CD4-positive, alpha-beta T cell treated with Interleukin-10 for 1 hour (primary cell): ENCODE measurements around the gene GSPT2.
"Not testable (repeated sequence)": the region's sequence is repeated elsewhere in the genome, so short reads cannot be mapped to it uniquely, and the experiment has no call there.

Experiments used
- DNase-seq: peaks from one replicate; pipeline ENCODE4 v3.0.0-alpha.2; 2020

Gene GSPT2

GRCh38 chrX:51743179-51743957 is at the start of gene GSPT2:
Gene GSPT2 (plus strand): TSS chrX:51743442. CDS start chrX:51743627, 185 bp downstream.
- DNase-seq = peak; percentile 57

DNA sequence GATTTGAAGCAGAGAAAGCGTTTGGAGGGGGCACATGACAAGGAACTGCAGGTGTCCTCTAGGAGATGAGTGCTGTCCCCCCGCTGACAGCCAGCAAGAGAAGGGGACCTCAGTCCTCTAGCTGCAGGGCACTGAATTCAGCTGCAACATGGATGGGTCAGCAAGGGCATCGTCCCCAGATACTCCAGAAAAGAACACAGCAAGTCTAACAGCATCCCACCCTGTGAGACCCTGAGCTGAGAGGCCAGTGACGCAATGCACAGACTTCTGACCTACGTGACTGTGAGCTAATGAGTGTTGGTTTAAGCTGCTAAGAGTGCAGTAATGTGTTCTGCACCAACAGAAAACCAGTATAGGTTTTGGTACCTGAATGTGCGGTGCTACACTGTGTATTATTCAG is 49.0 kb upstream of the GSPT2 start:
- DNase-seq = no peak

GRCh38 chrX:51697397-51697796 is 45.8 kb upstream of the GSPT2 start:
- no peak for DNase-seq

DNA sequence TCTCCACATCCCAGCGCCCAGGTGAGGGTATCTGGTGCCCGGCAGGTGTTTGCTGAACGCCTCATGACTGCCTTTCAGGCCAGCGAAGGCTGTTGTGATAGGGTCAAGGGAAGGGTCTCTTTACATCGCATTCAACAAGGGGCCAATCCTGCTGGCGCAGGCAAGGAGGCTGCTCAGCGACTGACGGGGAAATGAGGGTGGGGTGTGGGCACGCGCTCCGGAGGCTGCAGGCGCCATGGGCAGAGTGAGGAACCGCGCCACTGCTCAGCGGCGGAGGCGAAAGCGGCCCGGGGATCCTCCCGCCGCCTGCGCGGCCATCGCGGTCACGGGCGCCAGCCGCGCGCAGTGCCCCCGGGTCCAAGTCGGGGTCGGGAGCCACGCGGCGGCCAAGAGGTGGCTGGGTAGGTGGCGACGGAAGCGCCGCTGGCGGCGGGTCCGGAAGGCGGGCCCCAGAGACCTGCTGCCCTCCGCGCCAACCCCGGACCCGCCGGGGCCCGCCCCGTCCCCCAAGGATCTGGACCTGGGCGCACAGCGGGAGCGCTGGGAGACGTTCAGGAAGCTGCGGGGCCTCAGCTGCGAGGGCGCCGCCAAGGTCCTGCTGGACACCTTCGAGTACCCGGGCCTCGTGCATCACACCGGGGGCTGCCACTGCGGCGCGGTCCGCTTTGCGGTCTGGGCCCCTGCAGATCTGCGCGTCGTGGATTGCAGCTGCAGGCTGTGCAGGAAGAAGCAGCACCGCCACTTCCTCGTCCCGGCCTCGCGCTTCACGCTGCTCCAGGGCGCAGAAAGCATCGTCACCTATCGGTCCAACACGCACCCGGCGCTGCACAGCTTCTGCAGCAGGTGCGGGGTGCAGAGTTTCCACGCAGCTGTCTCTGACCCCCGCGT is 32.7 kb upstream of the GSPT2 start, which contains the start of gene CENPVL1:
TSS of gene CENPVL1 (plus strand) at position 236 of the 888 bp plus-strand sequence. CDS start at position 236, 0 bp downstream.
- DNase-seq = not testable (repeated sequence)

GRCh38 chrX:51712943-51713647 is 30.1 kb upstream of the GSPT2 start:
- DNase-seq = not testable (repeated sequence)

DNA sequence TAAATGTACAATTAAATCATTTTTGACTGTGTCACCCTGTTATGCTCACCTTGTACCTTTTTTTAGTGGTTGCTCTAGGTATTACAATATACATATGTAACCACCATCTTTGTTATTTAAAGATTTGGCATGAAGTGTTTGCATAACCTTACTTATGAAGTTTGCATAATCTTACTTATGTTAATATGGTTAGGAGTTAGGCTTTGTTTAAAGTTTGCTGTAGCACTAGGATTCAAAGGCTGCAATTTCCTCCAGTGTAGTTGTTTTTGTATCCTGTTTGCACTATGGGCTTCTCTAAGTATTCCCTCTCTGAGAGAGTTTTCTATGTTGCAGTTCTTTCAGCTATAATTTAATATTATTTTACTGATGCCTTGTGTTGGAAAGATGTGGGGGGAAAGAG is 15.0 kb upstream of the GSPT2 start:
- DNase-seq = no peak

GRCh38 chrX:51737091-51737490 is 6.2 kb upstream of the GSPT2 start:
- DNase-seq = no peak

DNA sequence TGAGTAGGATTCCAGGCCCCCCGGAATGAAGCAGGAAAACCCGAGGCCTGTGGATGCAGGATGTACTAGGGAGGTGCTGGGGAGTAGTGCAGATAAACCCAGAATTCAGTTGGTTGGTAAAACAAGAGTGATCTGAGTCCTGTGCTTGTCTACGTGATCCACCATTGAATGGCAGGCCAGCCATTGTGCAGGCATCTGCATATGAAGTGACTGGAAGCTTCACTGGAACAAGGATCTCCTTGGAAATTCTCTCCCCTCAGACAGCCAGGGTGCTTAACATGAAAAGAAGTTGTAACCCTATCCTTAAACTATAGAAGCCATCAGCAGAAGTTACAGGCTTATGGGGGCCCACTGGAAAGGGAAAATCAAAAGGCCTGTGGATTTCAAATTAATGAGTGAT is 656 bp upstream of the GSPT2 start:
- no peak for DNase-seq

DNA sequence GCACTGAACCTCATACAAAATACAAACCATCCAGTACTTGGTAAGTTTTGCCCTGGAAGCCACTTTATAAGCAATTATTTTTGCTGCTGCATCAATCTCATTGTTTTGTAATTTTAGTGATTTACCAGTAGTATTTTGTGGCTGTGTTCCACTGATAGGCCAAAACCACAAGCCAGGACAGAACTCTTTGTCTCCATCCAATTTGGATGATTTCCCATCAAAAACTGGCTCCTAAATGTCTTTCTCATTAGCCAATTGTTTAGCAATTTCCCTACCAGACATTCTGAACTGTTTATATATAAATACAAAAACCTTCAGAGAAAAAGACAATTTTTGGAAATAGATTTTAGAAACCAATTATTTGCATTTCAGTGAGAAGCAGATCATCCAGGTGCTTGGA is 4.4 kb downstream of the GSPT2 start:
- DNase-seq = no peak

DNA sequence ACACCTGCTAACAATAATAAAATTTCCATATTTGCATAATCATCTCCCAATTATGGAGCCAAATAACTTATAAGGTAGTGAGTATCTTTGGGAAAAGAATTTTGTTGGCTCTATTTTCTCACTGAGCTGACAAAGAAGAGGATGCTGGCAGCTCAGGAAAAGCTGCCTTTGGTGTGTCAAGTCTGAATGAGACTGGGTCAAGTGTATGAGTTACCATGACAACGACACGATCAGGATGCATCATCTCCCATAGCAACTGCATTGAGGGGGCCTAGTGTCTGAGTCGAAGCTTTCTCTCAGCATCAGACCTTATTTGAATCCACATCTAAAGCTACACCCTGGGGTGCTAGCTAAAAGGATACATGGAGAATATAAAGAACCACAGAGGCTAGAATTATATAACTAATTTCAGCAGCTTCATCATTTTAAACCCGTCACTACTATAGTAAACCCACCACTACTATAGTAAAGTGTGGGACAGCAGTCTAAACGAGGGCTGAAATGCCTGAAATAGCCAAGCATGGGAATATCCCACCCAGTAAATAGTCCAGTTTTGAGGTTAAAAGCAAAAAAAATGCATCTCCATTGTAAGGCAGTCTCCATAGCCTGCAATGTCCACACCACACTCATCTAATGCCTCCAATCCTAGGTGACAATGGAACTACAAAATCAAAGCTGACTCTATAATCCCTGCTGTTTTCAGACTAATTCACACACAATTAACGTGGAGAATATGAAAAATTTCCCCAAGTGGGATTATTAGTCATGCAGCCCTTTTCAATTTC is 16.0 kb downstream of the GSPT2 start:
- no peak for DNase-seq

GRCh38 chrX:51760657-51761056 is 17.4 kb downstream of the GSPT2 start:
- DNase-seq = no peak

GRCh38 chrX:51766546-51766945 is 23.3 kb downstream of the GSPT2 start:
- no peak for DNase-seq

DNA sequence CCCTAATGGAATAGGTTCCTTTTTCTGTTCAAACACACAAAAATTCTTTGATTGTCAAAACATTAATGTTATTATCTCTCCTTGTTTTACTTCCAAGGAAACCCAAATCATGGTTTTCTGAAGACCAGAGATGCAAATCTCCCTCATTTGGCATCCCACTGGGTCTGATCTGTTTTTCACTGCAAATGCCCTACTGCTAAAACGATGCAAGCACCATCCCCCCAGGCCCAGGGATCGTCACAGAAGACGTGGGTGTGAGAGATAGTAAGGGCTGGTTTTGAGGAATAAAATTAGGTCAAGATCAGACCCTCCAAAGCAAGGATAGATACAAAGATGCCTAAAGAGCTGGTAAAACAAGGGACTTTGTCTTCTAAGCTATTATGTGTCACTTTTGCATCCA is 33.6 kb downstream of the GSPT2 start:
- no peak for DNase-seq

DNA sequence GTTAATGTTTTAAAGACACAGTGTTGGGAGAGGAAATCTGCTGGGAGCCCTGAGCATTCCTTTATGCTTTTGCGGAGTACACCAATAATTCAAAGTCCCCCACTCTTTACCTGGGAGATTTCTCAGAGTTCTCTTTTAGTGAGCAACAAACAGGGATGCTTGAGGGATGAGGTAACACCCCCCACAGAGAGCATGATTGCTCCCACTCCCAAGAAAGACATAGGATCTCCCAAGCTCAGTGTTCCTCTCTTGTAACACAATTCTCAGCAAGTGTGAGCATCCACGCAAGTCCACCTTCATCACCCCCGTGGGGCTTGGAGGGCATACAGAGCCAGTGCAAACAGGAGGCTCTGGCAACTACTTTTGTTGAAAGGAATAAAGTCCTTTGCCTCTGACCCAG is 36.1 kb downstream of the GSPT2 start:
- DNase-seq = no peak

GRCh38 chrX:51795136-51795535 is 51.9 kb downstream of the GSPT2 start:
- DNase-seq = no peak
